Mammary epithelial cell (primary cell): ENCODE data around the gene PSMD2.

Experiments
- CTCF ChIP-seq, 2 donors: IDR thresholded peaks in 1 of 2; conservative IDR thresholded peaks in 1 of 2; 2 replicates each; pipeline ENCODE4 v1.5.1; 2011 to 2012; ENCODE audit warnings: inconsistent platforms in 2 of 2, low read length in 2 of 2, mild to moderate bottlenecking in 2 of 2, control low read depth in 1 of 2, low read depth in 1 of 2; ENCODE audit not compliant: insufficient read depth in 1 of 2; ENCODE audit errors: extremely low read depth in 1 of 2
- EZH2 ChIP-seq: IDR thresholded peaks from 2 replicates; pipeline ENCODE4 v1.6.1; 2012; ENCODE audit warnings: low read length, inconsistent platforms, borderline replicate concordance

GRCh38 chr3:184307915-184308314, 8.9 kb downstream of the PSMD2 start:
- no peak for TF ChIP-seq CTCF (conservative IDR thresholded peaks at IDR 0.05 in 1 of 2, IDR thresholded peaks at IDR 0.05 in 1 of 2; ENCODE audit: extremely low read depth in 1 of 2, insufficient read depth in 1 of 2, low read depth in 1 of 2, low read length in 2 of 2)
- no peak for TF ChIP-seq EZH2
